Measurements from ENCODE around the gene LAMTOR3.

GRCh38 chr4:99853999-99854398, 40.2 kb downstream of the LAMTOR3 start:
- TF ChIP-seq PAX5 (IDR thresholded peaks at IDR 0.05; ENCODE audit: insufficient read depth, low read length, severe bottlenecking), result no peak
- TF ChIP-seq POLR2A (IDR thresholded peaks at IDR 0.05; ENCODE audit: low read depth, low read length), result no peak
- no peak for TF ChIP-seq SPI1 (IDR thresholded peaks at IDR 0.05; ENCODE audit: low read depth, low read length)
- no peak for TF ChIP-seq TAF1 (IDR thresholded peaks at IDR 0.05; ENCODE audit: low read depth, low read length)
- TF ChIP-seq POLR2AphosphoS5 (IDR thresholded peaks at IDR 0.05; ENCODE audit: low read depth, low read length), result no peak
